GM19467 (cell line): ENCODE results near the gene DKK3.
"Not testable (repeated sequence)": the region's sequence is repeated elsewhere in the genome, so short reads cannot be mapped to it uniquely, and the experiment has no call there.

Experiments
- ATAC-seq: cut with Tn5 transposase; IDR thresholded peaks from one replicate; pipeline ENCODE4 v1.9.1; 2021; ENCODE audit warnings: mild to moderate bottlenecking, moderate library complexity; ENCODE audit not compliant: unreplicated experiment

Gene DKK3

GRCh38 chr11:12007769-12008737 is at the start of gene DKK3:
Gene DKK3, minus strand, starts transcription at chr11:12008626. Its CDS starts 44 bp downstream, at chr11:12008582.
- ATAC-seq: no peak

- no peak for ATAC-seq
Observed at GRCh38 chr11:12057299-12057980, 49.0 kb upstream of the DKK3 start.

DNA sequence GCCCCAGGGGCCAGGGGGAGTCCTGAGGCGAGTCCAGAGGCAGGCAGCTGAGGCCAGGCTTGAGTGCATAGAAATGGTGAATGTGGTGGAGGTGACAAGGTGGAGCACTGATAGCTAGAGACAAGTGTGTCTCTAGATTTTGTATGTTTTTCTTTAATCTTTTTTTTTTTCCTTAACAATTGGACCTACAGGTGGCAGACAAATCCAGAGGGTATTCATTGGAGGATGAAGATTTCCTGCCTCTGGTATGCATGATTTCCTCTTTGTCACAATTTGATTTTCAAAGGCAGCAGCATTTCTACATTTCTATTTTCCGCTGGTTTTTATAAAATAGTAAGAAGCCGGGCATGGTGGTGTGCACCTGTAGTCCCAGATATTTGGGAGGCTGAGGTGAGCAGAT is 47.7 kb upstream of the DKK3 start:
- ATAC-seq: no peak

GRCh38 chr11:12053606-12054361 is 45.4 kb upstream of the DKK3 start:
- no peak for ATAC-seq

GRCh38 chr11:12052676-12053605 is 44.5 kb upstream of the DKK3 start:
- ATAC-seq: no peak

DNA sequence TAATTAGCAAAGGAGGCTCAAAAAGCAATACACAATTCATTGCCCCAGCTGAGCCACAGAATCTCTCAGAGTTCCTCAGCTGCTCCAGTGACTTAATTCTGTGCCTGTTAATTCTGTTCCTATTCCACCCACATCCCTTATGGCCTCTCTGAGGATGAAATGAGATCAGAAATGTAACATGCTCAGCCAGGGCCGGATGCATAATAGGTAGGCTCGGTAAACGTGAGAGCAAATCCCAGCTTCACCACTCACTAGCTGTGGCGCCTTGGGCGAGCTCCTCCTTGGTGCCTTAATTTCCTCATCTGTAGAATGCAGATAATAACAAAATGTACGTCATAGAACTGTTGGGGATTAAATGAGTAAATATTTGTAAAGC is 42.8 kb upstream of the DKK3 start:
- ATAC-seq: no peak

- ATAC-seq: no peak
Observed at GRCh38 chr11:12050470-12051286, 42.3 kb upstream of the DKK3 start.

DNA sequence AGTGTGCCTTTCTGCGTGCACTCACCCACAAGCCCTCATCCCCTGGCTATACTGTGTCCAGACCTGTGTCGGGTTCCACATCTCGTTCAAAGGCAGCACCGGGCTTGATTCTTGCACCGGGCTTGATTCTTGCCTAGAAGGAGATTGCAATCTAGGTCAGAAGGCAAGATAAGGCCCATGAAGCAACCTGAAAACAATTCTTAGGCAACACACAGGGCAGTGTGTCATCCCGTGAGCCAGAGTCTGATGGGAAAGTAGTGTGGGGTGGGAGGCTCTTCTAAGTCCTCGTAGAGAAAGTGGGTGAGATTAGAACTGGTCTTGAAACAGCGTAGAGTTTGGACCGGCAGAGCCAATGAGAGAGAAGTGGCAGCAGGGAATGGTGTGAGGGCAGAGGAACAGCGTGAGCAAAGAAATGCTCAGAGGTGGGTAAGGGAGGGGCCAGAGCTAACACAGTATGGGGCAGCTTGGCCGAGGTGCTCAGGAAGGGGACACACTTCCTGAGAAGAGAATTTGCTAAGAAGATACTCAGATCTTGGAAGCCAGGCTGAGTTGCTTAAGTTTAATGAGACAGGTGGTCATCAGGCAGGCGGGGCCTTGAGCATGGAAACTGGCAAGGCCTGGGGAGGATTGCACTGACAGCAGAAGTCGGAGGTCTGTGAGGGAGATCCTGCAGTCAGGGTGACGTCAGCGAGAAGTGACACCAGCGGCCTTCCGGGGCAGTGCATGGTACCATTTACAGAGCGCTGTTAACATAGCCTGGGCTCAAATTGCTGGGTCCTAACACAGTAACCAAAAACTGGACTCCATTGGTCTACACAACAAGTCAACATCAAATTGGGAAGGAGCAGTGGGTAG is 40.7 kb upstream of the DKK3 start:
- ATAC-seq: no peak

DNA sequence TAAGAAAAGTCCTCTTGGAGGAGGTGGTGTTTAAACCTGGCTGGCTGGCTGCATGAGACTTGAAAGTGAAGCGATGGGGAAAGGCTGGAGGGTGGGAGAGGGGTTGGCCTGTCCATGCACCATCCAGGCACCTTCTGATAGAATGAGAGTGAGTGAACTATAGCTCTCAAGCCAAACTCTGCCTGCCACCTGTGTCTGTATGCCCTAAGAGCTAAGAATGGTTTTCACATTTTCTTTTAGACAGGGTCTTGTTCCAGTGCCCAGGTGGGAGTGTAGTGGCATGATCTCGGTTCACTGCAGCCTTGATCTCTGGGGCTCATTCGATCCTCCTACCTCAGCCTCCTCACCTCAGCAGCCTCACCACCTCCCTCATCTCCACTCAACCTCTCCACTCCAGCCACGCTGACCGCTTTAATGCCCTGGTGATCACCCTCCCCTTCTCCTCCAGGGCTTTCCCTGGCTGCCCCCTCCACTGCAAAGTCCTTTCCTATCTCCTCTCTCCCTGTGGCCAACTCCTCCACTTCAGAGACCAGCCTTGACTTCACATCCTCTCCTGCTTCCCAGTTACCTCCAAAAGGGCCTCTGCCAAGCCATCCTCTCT is 38.3 kb upstream of the DKK3 start:
- no peak for ATAC-seq

DNA sequence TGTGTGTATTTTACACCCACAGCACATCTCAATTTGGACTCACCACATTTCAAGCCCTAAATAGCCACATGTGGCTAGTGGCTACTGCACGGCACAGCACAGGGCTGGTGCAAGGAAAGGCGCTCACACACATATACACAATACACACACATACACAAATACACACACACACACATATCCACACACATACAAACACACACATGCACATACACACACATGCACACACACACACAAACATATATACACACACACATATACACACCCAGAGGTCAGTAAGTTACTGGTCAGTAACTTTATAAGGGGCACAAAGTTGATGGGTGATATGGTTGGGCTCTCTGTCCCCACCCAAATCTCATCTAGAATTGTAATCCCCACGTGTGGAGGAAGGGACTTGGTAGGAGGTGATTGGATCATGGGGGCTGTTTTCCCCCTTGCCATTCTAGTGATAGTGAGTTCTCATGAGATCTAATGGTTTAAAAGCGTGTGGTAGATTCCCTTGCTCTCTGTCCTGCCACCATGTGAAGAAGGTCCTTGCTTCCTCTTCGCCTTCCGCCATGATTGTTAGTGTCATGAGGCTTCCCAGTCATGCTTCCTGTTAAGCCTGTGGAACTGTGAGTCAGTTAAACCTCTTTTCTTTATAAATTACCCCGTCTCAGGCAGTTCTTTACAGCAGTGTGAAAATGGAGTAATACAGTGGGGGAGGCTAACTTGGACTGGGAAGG is 37.6 kb upstream of the DKK3 start:
- no peak for ATAC-seq

DNA sequence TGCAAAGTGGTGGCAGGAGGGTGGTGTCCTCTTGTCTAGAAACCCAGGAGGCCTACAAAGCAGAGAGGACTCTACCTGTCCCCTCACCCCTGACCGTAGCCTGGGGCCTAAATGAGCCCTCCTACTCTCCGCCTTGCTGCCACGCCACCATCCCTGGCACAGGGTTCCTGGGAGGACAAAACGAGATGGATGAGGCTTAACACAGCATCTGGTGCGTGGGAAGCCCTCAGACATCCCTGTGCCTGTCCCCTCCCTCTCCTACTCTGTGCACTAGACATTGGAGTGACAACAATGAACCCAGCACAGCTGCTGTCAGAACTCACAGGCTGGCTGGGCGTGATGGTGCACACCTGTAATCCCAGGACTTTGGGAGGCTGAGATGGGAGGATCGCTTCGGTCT is 36.4 kb upstream of the DKK3 start:
- no peak for ATAC-seq

GRCh38 chr11:12043959-12044791 is 35.7 kb upstream of the DKK3 start:
- ATAC-seq: peak; percentile 58

GRCh38 chr11:12043221-12043620 is 34.8 kb upstream of the DKK3 start:
- no peak for ATAC-seq

DNA sequence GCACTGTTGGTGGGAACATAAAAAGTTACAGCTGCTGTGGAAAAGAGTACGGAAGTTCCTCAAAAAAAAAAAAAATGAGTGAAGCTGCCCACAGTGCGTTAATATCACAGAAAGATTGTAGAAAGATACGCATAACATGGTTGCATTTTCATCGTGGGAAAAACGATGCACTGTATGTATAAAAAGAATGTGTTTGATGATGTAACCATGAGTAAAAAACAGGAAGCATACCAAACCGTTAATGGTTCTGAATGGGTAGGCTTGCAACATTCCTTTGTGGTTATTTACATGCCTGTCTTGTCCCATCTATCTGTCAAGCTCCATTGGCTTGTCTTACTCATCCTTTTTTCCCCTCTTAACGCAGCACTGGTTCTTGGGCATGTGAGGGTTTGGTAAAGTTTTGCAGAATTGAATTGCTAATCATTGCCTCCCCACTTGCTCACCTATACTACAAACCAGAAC is 33.8 kb upstream of the DKK3 start:
- ATAC-seq: no peak

- ATAC-seq: not testable (repeated sequence)
Observed at GRCh38 chr11:12040719-12041118, 32.3 kb upstream of the DKK3 start.

- ATAC-seq: no peak
Observed at GRCh38 chr11:12032968-12033367, 24.5 kb upstream of the DKK3 start.
